Endodermal cell (in vitro differentiated cells): ENCODE measurements around the gene BPGM. TPM values are rescaled to one million over a fixed set of nuclear protein-coding genes. Genes with fewer than 3 reads are reported as not detected.
"Not testable (repeated sequence)": the region's sequence is repeated elsewhere in the genome, so short reads cannot be mapped to it uniquely, and the experiment has no call there.

Experiments
- DNase-seq: peaks from one replicate; pipeline ENCODE4 v3.0.0-alpha.2; 2017
- H3K27ac ChIP-seq: 2 replicates; pipeline ENCODE4 v1.5.1; 2013; ENCODE audit warnings: mild to moderate bottlenecking, low read depth, low read length, moderate library complexity
- H3K27me3 ChIP-seq: 2 replicates; pipeline ENCODE4 v1.6.1; 2013; ENCODE audit warnings: mild to moderate bottlenecking, low read length, moderate library complexity; ENCODE audit not compliant: insufficient read depth, control insufficient read depth, poor library complexity, severe bottlenecking
- H3K36me3 ChIP-seq: 2 replicates; pipeline ENCODE4 v1.7.0; 2013; ENCODE audit warnings: mild to moderate bottlenecking, low read length, moderate library complexity; ENCODE audit not compliant: control insufficient read depth, insufficient read depth
- H3K4me1 ChIP-seq: one replicate; pipeline ENCODE4 v1.7.0; 2013; ENCODE audit warnings: low read length; ENCODE audit not compliant: control insufficient read depth, insufficient read depth
- H3K4me3 ChIP-seq: 2 replicates; pipeline ENCODE4 v1.5.1; 2013; ENCODE audit warnings: mild to moderate bottlenecking, low read length, moderate library complexity
- H3K9ac ChIP-seq: 2 replicates; pipeline ENCODE4 v1.6.1; 2013; ENCODE audit warnings: mild to moderate bottlenecking, low read length, moderate library complexity; ENCODE audit not compliant: poor library complexity, severe bottlenecking; ENCODE audit errors: extremely low read depth
- H3K9me3 ChIP-seq: 2 replicates; pipeline ENCODE4 v1.6.1; 2013; ENCODE audit warnings: mild to moderate bottlenecking, low read length, moderate library complexity; ENCODE audit not compliant: control insufficient read depth
- H3K27ac Mint-ChIP-seq: 2 replicates; pipeline ENCODE4 v1.8.0; 2020; ENCODE audit warnings: mixed read lengths
- H3K27me3 Mint-ChIP-seq: 2 replicates; pipeline ENCODE4 v1.8.0; 2021; ENCODE audit warnings: mild to moderate bottlenecking, mixed read lengths; ENCODE audit not compliant: insufficient read depth
- H3K36me3 Mint-ChIP-seq: 2 replicates; pipeline ENCODE4 v1.8.0; 2020; ENCODE audit warnings: low read depth, mixed read lengths
- H3K4me1 Mint-ChIP-seq: 2 replicates; pipeline ENCODE4 v1.8.0; 2020; ENCODE audit warnings: mixed read lengths
- H3K4me3 Mint-ChIP-seq: 2 replicates; pipeline ENCODE4 v1.8.0; 2020; ENCODE audit warnings: mild to moderate bottlenecking, moderate library complexity, mixed read lengths
- H3K9me3 Mint-ChIP-seq: 2 replicates; pipeline ENCODE4 v1.8.0; 2020; ENCODE audit warnings: mild to moderate bottlenecking, mixed read lengths
- WGBS, 2 experiments: methylation state at CpG; one replicate each; pipeline versions ENCODE4 v1.1.5 to v1.1.7; 2013; ENCODE audit warnings: missing lambda C conversion rate in 2 of 2, mixed read lengths in 1 of 2; ENCODE audit not compliant: insufficient coverage in 1 of 2, insufficient read length in 1 of 2; 5-methylcytosine and 5-hydroxymethylcytosine counted together
- total RNA-seq, 2 donors: library from RNA; stranded (reverse); fragmentation: NEBNext Ultra II Directional in 1 of 2; extraction: Animal tissue kit (Norgen Biotek cat#: 25700) in 1 of 2; gene quantifications; 2 replicates in 1 of 2; 3 replicates in 1 of 2; pipeline ENCODE4 v1.2.1, GENCODE V29; 2021
- TF ChIP-seq, protein P1 (sequence below): fragments of 200-600 bp; sonication (generic); conservative IDR thresholded peaks from 2 replicates; pipeline ENCODE4 v1.5.0; 2021; ENCODE audit warnings: antibody characterized with exemption, mild to moderate bottlenecking

BPGM gene
- total RNA-seq, 2 donors from 2014 or later, result 11.1 to 16.1 TPM

DNA sequence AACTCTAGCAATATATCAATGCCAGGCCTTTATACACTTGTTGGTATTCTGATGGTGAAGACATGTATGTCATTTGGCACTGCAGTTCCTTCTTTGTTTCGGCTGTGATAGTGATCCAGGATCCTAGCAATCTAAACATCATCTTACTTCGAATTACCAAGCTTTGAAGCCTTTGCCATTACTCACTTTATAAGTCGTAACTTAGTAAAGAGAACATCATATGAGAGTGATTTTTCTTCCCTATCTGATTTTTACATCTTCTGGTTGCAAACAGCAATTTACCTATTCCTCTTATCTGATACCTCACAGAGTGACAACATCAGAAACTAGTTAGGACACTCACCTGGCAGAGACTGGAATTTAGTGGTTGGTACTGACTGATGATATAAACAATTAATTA lies 7.6 kb upstream of the BPGM start:
- Histone ChIP-seq H3K9me3 (no peaks in the 10 kb centered on the region), H3K9ac (no peak overlapping the region), H3K36me3 (no peaks in the 10 kb centered on the region), H3K27me3 (peaks cover 25% of the 10 kb centered on the region), H3K4me1 (no peaks in the 10 kb centered on the region), H3K4me3 (no peak overlapping the region), H3K27ac (no peak overlapping the region)
- H3K4me1 Mint-ChIP-seq, result no peaks in the 10 kb centered on the region
- TF ChIP-seq, protein P1, sequence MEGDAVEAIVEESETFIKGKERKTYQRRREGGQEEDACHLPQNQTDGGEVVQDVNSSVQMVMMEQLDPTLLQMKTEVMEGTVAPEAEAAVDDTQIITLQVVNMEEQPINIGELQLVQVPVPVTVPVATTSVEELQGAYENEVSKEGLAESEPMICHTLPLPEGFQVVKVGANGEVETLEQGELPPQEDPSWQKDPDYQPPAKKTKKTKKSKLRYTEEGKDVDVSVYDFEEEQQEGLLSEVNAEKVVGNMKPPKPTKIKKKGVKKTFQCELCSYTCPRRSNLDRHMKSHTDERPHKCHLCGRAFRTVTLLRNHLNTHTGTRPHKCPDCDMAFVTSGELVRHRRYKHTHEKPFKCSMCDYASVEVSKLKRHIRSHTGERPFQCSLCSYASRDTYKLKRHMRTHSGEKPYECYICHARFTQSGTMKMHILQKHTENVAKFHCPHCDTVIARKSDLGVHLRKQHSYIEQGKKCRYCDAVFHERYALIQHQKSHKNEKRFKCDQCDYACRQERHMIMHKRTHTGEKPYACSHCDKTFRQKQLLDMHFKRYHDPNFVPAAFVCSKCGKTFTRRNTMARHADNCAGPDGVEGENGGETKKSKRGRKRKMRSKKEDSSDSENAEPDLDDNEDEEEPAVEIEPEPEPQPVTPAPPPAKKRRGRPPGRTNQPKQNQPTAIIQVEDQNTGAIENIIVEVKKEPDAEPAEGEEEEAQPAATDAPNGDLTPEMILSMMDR, result no peak
- no peak overlapping the region for H3K27ac Mint-ChIP-seq
- no peak for DNase-seq
- WGBS, 2 experiments, result 91 to 100% methylated on average over 2 to 3 of the region's 3 CpGs
- peaks cover 11% of the 10 kb centered on the region for H3K9me3 Mint-ChIP-seq
- H3K4me3 Mint-ChIP-seq, result no peak overlapping the region
- H3K36me3 Mint-ChIP-seq, result no peaks in the 10 kb centered on the region
- H3K27me3 Mint-ChIP-seq, result peaks cover 17% of the 10 kb centered on the region

GRCh38 chr7:134639683-134640279 lies 6.9 kb upstream of the BPGM start:
- Mint-ChIP-seq H3K4me1 (no peaks in the 10 kb centered on the region), H3K27me3 (peaks cover 17% of the 10 kb centered on the region), H3K9me3 (peaks cover 11% of the 10 kb centered on the region), H3K36me3 (no peaks in the 10 kb centered on the region), H3K4me3 (no peak overlapping the region), H3K27ac (no peak overlapping the region)
- Histone ChIP-seq H3K9ac (no peak overlapping the region), H3K27ac (no peak overlapping the region), H3K4me3 (no peak overlapping the region), H3K36me3 (no peaks in the 10 kb centered on the region), H3K27me3 (peaks cover 20% of the 10 kb centered on the region), H3K4me1 (no peaks in the 10 kb centered on the region), H3K9me3 (no peaks in the 10 kb centered on the region)
- no peak for DNase-seq
- 83 to 91% methylated on average over 1 to 3 of the region's 4 CpGs for WGBS, 2 experiments
- TF ChIP-seq, protein P1, result no peak

GRCh38 chr7:134640842-134641715 lies 5.6 kb upstream of the BPGM start:
- peaks cover 20% of the 10 kb centered on the region for H3K27me3 ChIP-seq
- no peaks in the 10 kb centered on the region for H3K4me1 Mint-ChIP-seq
- no peak overlapping the region for H3K4me3 Mint-ChIP-seq
- no peak overlapping the region for H3K27ac ChIP-seq
- peaks cover 10% of the 10 kb centered on the region for H3K4me1 ChIP-seq
- peaks cover 11% of the 10 kb centered on the region for H3K9me3 Mint-ChIP-seq
- H3K27ac Mint-ChIP-seq, result no peak overlapping the region
- TF ChIP-seq, protein P1, result no peak
- H3K36me3 ChIP-seq, result no peaks in the 10 kb centered on the region
- DNase-seq, result no peak
- H3K4me3 ChIP-seq, result no peak overlapping the region
- H3K36me3 Mint-ChIP-seq, result no peaks in the 10 kb centered on the region
- no peaks in the 10 kb centered on the region for H3K9me3 ChIP-seq
- WGBS, 2 experiments, result 87 to 88% methylated on average over 1 to 2 of the region's 3 CpGs
- no peak overlapping the region for H3K9ac ChIP-seq
- H3K27me3 Mint-ChIP-seq, result peaks cover 17% of the 10 kb centered on the region

DNA sequence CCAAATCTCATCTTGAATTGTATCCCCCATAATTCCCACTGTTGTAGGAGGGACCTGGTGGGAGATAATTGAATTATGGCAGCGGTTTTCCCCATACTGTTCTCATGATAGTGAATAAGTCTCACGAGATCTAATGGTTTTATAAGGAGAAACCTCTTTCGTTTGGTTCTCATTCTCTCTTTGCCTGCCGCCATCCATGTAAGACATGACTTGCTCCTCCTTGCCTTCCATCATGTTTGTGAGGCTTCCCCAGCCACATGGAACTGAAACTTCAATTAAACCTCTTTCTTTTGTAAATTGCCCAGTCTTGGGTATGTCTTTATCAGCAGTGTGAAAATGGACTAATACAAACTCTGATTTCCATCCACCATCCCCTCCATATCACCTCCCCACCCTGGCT lies 4.7 kb upstream of the BPGM start:
- not testable (repeated sequence) for H3K4me3 ChIP-seq, H3K36me3 ChIP-seq, H3K4me3 Mint-ChIP-seq, H3K27ac ChIP-seq, H3K9me3 ChIP-seq, H3K4me1 Mint-ChIP-seq, DNase-seq, H3K4me1 ChIP-seq, H3K9ac ChIP-seq, H3K36me3 Mint-ChIP-seq, H3K27ac Mint-ChIP-seq
- H3K27me3 ChIP-seq, result peaks cover 20% of the 10 kb centered on the region
- Mint-ChIP-seq H3K27me3 (peaks cover 17% of the 10 kb centered on the region), H3K9me3 (peaks cover 11% of the 10 kb centered on the region)
- 82 to 95% methylated on average over 4 of the region's 4 CpGs for WGBS, 2 experiments
